Eye (tissue), 1 donor: ENCODE data around the gene GRM4.

Experiments used
- DNase-seq: peaks from one replicate; pipeline ENCODE4 v3.0.0-alpha.2; 2015

Gene GRM4

GRCh38 chr6:34142061-34142998 is 3.6 kb downstream of the GRM4 start:
- no peak for DNase-seq

DNA sequence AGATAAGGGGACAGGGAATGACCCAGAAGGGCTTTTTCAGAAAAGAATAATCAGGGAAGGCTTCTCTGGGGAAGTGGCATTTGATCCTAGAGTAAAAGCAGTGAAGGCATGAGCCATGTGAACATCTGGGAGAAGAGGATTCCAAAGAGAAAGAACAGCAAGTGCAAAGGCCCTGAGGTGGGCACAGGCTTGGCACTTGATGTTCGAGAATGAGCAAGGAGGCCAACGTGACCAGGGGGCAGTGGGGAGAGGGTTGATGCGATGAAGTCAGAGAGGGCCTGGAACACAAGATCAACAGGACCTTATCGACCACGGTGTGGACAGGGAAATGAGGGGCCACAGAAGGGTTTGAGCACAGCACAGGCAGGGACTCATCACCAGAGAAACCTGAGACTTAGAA is 5.8 kb downstream of the GRM4 start:
- DNase-seq = no peak

- DNase-seq = no peak
Observed at GRCh38 chr6:34138914-34139510, 6.9 kb downstream of the GRM4 start.

DNA sequence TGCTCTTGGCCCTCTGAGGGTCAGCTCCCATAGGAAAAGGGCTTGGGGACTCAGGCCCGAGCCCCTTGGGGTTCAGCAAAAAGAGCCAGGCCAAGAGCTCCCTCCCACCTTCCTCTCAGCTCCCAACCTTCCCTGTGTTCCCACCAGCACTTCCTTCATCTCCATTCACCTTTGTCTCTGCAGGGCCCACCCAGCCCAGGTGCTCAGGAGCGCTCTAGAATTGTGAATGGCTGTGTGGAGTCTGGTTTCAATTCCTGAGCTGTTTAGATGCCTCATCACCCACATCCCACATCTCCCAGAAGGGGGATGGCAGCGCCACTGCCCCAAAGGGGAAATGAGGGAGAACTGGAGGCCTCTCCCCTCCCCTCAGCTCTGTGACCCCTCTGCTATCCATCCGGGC is 7.7 kb downstream of the GRM4 start:
- DNase-seq = no peak

DNA sequence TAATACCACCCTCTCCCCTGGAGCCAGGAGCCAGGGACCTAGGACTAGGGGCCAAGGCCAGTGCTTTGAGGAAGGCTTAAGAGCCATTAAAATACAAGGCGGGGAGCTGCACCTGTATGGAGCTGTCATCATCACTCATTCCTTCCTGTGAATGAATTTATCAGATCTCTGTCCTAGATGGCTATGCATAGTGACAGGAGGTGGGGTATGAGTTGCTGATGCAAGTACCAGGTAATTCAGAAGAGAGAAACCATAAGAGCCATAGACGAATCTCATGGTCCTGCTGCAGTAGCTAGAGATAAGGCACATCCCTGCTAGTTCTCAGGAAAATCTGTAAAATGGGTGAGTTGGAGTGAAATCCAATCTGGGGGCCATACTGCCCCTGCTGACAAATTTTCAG is 10.3 kb downstream of the GRM4 start:
- DNase-seq = no peak

- DNase-seq = peak; percentile 83
Observed at GRCh38 chr6:34132486-34133185, 13.3 kb downstream of the GRM4 start.

- no peak for DNase-seq
Observed at GRCh38 chr6:34131326-34132290, 14.3 kb downstream of the GRM4 start.

GRCh38 chr6:34130862-34131261 is 15.0 kb downstream of the GRM4 start:
- no peak for DNase-seq

GRCh38 chr6:34129753-34130152 is 16.1 kb downstream of the GRM4 start:
- DNase-seq = no peak

DNA sequence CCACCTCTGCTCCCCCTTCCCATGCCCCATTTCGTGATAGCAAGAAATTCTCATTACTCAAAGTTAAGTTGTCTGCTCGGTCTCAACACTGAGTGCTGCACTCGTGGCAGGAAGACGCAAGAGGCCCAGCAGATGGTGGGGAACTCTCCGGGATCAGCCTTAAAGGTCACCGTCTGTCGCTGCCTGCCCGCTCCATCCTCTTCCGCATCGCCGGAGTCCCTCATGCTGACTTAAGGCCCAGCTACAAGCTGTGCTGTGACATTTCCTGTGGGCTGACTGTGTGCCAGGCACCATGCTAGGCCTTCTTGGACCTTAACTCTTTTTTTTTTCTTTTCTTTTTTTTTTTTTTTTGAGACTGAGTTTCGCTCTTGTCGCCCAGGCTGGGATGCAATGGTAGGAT is 17.8 kb downstream of the GRM4 start:
- peak; percentile 63 for DNase-seq

- no peak for DNase-seq
Observed at GRCh38 chr6:34126419-34126818, 19.5 kb downstream of the GRM4 start.

GRCh38 chr6:34125939-34126338 is 19.9 kb downstream of the GRM4 start:
- DNase-seq = no peak

DNA sequence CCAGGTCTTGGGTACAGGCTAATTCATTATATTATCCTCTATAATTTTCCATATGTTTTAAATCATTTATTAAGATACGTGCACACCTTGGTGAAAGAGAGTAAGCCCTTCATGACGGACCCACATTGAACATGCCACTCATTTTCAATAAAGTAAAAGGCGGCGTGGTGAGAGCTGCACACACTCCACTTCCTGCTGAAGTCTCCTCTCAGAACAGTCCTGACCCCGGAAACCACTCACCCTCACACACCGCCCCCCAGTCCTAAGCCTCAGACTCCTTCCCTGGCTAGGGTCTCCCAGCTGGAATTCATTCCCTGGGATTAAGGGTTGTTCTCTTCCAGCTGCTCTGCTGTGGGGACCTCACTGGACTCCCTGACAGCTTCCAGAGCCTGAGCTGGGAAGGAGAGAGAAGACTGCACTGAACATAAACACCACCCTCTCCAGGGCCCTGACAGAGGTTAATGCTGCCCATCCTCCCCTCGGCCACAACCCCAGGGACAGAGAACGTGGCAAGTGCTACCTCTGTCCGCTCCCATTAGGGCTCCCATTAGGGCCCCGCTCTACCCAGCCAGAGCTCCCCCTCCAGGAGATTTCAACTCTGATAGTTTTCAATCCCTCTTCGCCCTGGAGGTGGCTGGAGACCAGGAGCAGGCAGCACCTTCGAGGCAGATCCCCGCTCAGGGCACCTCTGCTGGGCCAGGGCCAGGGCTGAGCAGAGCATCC is 24.8 kb downstream of the GRM4 start:
- DNase-seq = no peak

DNA sequence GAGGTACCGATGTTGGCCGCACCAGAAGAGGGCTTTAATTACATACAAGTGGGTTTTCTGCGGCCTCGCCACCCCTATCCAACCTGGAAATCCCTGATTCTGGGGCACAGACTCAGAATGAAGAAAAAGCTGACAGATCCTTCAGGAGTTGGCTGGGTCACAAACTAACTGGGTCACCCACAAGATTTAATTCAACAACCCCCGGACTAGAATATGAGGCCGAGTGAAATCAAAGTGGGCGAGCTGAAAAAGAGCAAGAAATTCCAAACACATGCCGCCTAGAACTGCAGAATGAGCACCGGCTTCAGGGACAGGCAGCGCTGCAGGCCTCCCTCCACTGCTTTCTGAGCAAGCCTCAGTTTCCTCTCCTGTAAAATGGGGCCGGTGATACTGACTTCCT is 30.0 kb downstream of the GRM4 start:
- DNase-seq = no peak

GRCh38 chr6:34115403-34115795 is 30.5 kb downstream of the GRM4 start:
- DNase-seq = peak; percentile 84

- peak; percentile 74 for DNase-seq
Observed at GRCh38 chr6:34114695-34115402, 31.0 kb downstream of the GRM4 start.

GRCh38 chr6:34113532-34113931 is 32.4 kb downstream of the GRM4 start:
- DNase-seq = no peak

DNA sequence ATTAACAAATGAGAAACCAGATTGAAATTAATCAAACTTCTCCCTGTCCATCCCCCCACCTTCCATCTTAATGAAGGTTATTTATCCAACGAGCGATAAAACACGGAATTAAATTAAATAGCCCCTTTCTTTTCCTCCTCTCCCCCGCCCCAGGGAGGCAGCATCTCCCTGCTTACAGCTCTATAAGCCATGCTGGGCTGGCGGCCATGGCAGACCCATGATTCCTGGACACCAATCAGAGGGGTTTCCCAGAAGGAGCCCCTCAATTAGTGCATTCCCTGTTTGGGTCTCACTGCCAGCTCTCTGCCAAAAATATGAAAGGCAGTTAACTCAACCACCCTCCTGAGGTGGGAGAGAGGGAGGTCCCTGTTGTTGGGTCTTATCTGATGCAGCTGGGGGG is 33.8 kb downstream of the GRM4 start:
- DNase-seq = no peak

DNA sequence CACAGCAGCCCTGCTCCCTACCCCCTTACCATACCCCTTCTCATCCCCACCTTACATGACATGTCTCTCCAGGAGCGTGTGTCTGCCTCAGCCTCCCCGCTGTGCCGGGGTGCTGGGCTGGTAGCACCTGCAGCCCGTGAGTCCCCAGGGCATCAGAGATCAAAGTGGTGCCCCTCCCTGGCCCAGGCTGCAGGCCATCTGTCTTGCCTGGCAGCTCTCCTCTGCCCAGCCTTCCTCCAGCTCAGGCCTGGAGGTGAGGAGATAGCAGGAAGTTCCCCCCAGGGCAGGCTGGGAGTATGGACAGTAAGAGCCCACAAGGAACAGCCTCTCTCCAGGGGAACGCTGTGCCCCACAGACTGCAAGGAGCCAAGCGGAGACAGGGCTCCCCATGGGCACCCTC is 35.3 kb downstream of the GRM4 start:
- DNase-seq = no peak

GRCh38 chr6:34108176-34108575 is 37.7 kb downstream of the GRM4 start:
- DNase-seq = no peak

DNA sequence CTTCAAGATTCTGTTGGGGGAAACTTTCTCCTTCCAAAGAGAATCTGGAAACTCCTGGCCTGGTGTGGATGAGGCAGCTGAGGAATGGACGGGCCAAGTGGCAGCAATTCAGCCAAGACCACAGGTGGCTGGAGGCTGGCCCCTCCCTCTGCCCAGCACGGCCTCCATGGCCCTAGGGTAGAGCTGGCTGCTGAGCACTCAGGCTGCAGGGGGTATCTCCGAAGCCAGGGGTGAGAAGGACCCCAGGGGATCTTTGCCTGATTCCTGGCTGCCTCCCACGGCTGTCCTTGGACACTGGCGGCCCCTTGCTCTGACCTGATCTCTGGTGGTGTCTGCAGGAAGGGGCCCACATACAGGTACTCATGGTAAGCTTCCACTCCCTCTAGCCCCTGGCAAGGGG is 39.0 kb downstream of the GRM4 start:
- no peak for DNase-seq
